Mesenchymal stem cell (in vitro differentiated cells and primary cell): ENCODE measurements around the gene FLAD1.

Source experiments
- DNase-seq: peaks from one replicate; pipeline ENCODE4 v3.0.0-alpha.2; 2013
- H2AFZ ChIP-seq: one replicate; pipeline ENCODE4 v1.6.1; 2013; ENCODE audit warnings: low read depth, mild to moderate bottlenecking, control low read depth, inconsistent platforms, low read length, moderate library complexity
- H2AK5ac ChIP-seq: 2 replicates; pipeline ENCODE4 v1.6.1; 2013; ENCODE audit warnings: low read length, moderate library complexity, mild to moderate bottlenecking, inconsistent platforms; ENCODE audit not compliant: severe bottlenecking
- H2BK120ac ChIP-seq: one replicate; pipeline ENCODE4 v1.6.1; 2013; ENCODE audit warnings: low read depth, mild to moderate bottlenecking, inconsistent platforms, low read length, moderate library complexity
- H2BK12ac ChIP-seq, 2 experiments: one replicate each; pipeline ENCODE4 v1.6.1; 2013; ENCODE audit warnings: inconsistent platforms in 2 of 2, low read length in 2 of 2, mild to moderate bottlenecking in 2 of 2, moderate library complexity in 2 of 2, control low read depth in 1 of 2
- H2BK15ac ChIP-seq: one replicate; pipeline ENCODE4 v1.6.1; 2013; ENCODE audit warnings: mild to moderate bottlenecking, low read depth, inconsistent platforms; ENCODE audit not compliant: poor library complexity, severe bottlenecking
- H2BK5ac ChIP-seq: 2 replicates; pipeline ENCODE4 v1.6.1; 2013; ENCODE audit warnings: low read depth, mild to moderate bottlenecking, low read length, control low read depth, inconsistent platforms; ENCODE audit not compliant: poor library complexity, severe bottlenecking
- H3K14ac ChIP-seq, 2 experiments: one replicate each; pipeline ENCODE4 v1.6.1; 2013; ENCODE audit warnings: inconsistent platforms in 2 of 2, low read length in 2 of 2, control low read depth in 1 of 2, mild to moderate bottlenecking in 1 of 2, moderate library complexity in 1 of 2
- H3K18ac ChIP-seq, 2 experiments: one replicate each; pipeline ENCODE4 v1.6.1; 2013; ENCODE audit warnings: inconsistent platforms in 2 of 2, low read length in 2 of 2, control low read depth in 1 of 2, low read depth in 1 of 2, mild to moderate bottlenecking in 1 of 2
- H3K23ac ChIP-seq, 2 experiments: one replicate each; pipeline ENCODE4 v1.6.1; 2013; ENCODE audit warnings: inconsistent platforms in 2 of 2, low read length in 2 of 2, mild to moderate bottlenecking in 2 of 2, moderate library complexity in 2 of 2, control low read depth in 1 of 2
- H3K27ac ChIP-seq: 2 replicates; pipeline ENCODE4 v1.5.1; 2013; ENCODE audit warnings: mild to moderate bottlenecking, moderate library complexity, low read length, control low read depth, inconsistent platforms; ENCODE audit not compliant: poor library complexity, severe bottlenecking
- H3K27me3 ChIP-seq, 2 experiments: 2 replicates each; pipeline versions ENCODE4 v1.6.1 to v1.7.0; 2013; ENCODE audit warnings: low read length in 2 of 2, mild to moderate bottlenecking in 2 of 2, moderate library complexity in 2 of 2, control low read depth in 1 of 2, inconsistent platforms in 1 of 2; ENCODE audit not compliant: control insufficient read depth in 1 of 2, insufficient read depth in 1 of 2
- H3K36me3 ChIP-seq, 2 experiments: 2 replicates each; pipeline versions ENCODE4 v1.6.1 to v1.7.0; 2013; ENCODE audit warnings: low read length in 2 of 2, control low read depth in 1 of 2, inconsistent platforms in 1 of 2, low read depth in 1 of 2, mild to moderate bottlenecking in 1 of 2; ENCODE audit not compliant: insufficient read depth in 2 of 2, control insufficient read depth in 1 of 2
- H3K4ac ChIP-seq, 2 experiments: one replicate each; pipeline ENCODE4 v1.6.1; 2013; ENCODE audit warnings: inconsistent platforms in 2 of 2, low read length in 2 of 2, mild to moderate bottlenecking in 2 of 2, moderate library complexity in 2 of 2, control low read depth in 1 of 2, low read depth in 1 of 2
- H3K4me1 ChIP-seq: 2 replicates; pipeline ENCODE4 v1.6.1; 2013; ENCODE audit warnings: low read depth, low read length, control low read depth; ENCODE audit not compliant: control insufficient read depth, insufficient read depth
- H3K4me2 ChIP-seq: 2 replicates; pipeline ENCODE4 v1.6.1; 2013; ENCODE audit warnings: low read length, mild to moderate bottlenecking, inconsistent platforms; ENCODE audit not compliant: poor library complexity, severe bottlenecking
- H3K4me3 ChIP-seq, 2 experiments: 2 replicates each; pipeline versions ENCODE4 v1.5.1 to v1.7.0; 2013; ENCODE audit warnings: low read length in 2 of 2, mild to moderate bottlenecking in 2 of 2, control low read depth in 1 of 2, low read depth in 1 of 2; ENCODE audit not compliant: insufficient read depth in 1 of 2
- H3K79me1 ChIP-seq: replicated peaks from 2 replicates; pipeline ENCODE4 v1.6.1; 2013; ENCODE audit warnings: mild to moderate bottlenecking, control low read depth, low read length, inconsistent platforms; ENCODE audit not compliant: poor library complexity, severe bottlenecking
- H3K9ac ChIP-seq: 2 replicates; pipeline ENCODE4 v1.7.0; 2013; ENCODE audit warnings: mild to moderate bottlenecking, low read length, moderate library complexity
- H3K9me3 ChIP-seq: 2 replicates; pipeline ENCODE4 v1.7.0; 2013; ENCODE audit warnings: mild to moderate bottlenecking, low read length; ENCODE audit not compliant: control insufficient read depth
- H4K8ac ChIP-seq: one replicate; pipeline ENCODE4 v1.6.1; 2013; ENCODE audit warnings: inconsistent platforms, mild to moderate bottlenecking, low read length, moderate library complexity
- H4K91ac ChIP-seq: one replicate; pipeline ENCODE4 v1.6.1; 2013; ENCODE audit warnings: mild to moderate bottlenecking, low read length, inconsistent platforms
- WGBS: methylation state at CpG from one replicate; pipeline ENCODE4 v1.1.7; 2013; ENCODE audit warnings: mixed read lengths; 5-methylcytosine and 5-hydroxymethylcytosine counted together

FLAD1 gene

DNA sequence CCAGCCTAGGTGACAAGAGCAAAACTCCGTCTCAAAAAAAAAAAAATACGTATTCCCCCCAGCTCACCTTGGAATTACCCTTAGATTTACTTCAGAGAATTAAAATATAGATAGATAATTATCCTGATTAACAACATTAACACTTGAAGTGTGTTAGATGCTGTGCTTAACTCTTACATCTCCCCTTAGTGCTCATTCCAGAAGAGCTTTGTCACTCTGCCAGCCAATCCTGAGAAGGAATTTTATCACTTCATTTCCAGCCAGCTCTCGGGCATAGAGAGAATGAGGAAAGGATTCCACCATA, 11.0 kb upstream of the FLAD1 start:
- WGBS: no CpG with 5 or more reads among the region's 3 CpGs
- no peak overlapping the region for H3K14ac ChIP-seq

DNA sequence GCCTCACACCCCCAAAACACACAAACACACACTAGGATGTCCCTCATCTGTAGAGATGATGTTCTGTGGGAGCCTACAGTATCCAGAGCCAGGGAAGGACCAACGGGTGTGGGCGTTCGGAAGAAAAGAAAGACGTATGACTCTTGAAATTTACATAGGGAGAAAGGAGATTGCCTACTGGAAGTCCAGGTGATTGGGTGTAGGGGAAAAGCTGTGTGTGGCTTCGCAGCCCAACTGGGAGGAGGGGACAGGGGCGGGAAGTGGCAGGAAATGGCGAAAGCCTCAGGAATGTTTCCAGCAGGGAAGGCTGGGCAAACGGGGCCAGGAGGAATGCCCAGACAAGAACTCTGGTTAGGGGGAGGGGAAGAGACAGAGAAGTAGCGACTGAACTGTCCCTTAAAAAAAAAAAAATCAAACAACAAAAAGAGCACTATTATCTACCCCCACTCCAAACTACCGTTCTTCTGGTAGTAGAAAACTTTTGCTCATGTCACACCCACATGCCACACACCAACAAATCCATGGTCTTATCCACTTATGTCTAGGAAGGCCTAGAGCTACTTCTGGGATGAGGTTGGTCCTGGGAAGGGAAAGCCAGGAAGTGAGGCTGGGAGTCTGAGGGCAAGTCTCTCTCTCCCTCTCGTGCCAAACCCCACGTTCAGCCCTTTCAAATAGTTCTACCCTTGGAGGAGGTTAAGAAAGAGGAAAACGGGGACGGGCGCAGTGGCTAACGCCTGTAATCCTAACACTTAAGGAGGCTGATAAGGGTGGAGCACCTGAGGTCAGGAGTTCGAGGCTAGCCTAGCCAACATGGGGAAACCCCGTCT, 10.4 kb upstream of the FLAD1 start:
- H2BK12ac ChIP-seq: peak overlapping the region; percentile 15 to 94
- H3K79me1 ChIP-seq: no peaks in the 10 kb centered on the region
- peak overlapping the region; percentile 100 for H3K27ac ChIP-seq
- H3K9ac ChIP-seq: peak overlapping the region; percentile 98
- H2BK5ac ChIP-seq: peak overlapping the region; percentile 92
- peak overlapping the region; percentile 64 for H3K4me2 ChIP-seq
- H3K4me3 ChIP-seq: peak overlapping the region in 1 of 2 experiments; percentile 85
- H3K23ac ChIP-seq: peak overlapping the region in 1 of 2 experiments; percentile 31
- H2AK5ac ChIP-seq: peak overlapping the region; percentile 100
- WGBS: 4% methylated on average over 11 of the region's 18 CpGs
- DNase-seq: peak; percentile 97
- H3K27me3 ChIP-seq: no peaks in the 10 kb centered on the region
- H3K36me3 ChIP-seq: peaks cover 9 to 10% of the 10 kb centered on the region in 2 experiments
- peak overlapping the region; percentile 30 for H2BK15ac ChIP-seq
- H3K4me1 ChIP-seq: peaks cover 22% of the 10 kb centered on the region
- peak overlapping the region; percentile 93 to 98 for H3K18ac ChIP-seq
- H3K4ac ChIP-seq: peak overlapping the region; percentile 51 to 97
- peak overlapping the region; percentile 91 for H4K91ac ChIP-seq
- H4K8ac ChIP-seq: peak overlapping the region; percentile 93
- no peak overlapping the region for H2AFZ ChIP-seq
- no peaks in the 10 kb centered on the region for H3K9me3 ChIP-seq
- H3K14ac ChIP-seq: peak overlapping the region in 1 of 2 experiments; percentile 89
- peak overlapping the region; percentile 69 for H2BK120ac ChIP-seq

More for the DNA sequence above, 11.0 kb upstream of the FLAD1 start:
- Histone ChIP-seq H2BK120ac (peak overlapping the region; percentile 8), H2AFZ (no peak overlapping the region), H2AK5ac (peak overlapping the region; percentile 62), H4K91ac (peak overlapping the region; percentile 34), H3K27me3 (no peaks in the 10 kb centered on the region), H2BK5ac (peak overlapping the region; percentile 3), H3K4me1 (peaks cover 27% of the 10 kb centered on the region), H3K9ac (peak overlapping the region; percentile 98), H3K27ac (peak overlapping the region; percentile 100), H3K4me2 (peak overlapping the region; percentile 53), H4K8ac (peak overlapping the region; percentile 8), H3K18ac (peak overlapping the region; percentile 49 to 94), H3K79me1 (no peaks in the 10 kb centered on the region), H3K36me3 (peaks cover 15 to 16% of the 10 kb centered on the region in 2 experiments), H3K23ac (no peak overlapping the region), H2BK12ac (peak overlapping the region; percentile 15 to 94), H3K4ac (peak overlapping the region in 1 of 2 experiments; percentile 79), H2BK15ac (peak overlapping the region; percentile 15), H3K4me3 (peak overlapping the region in 1 of 2 experiments; percentile 85), H3K9me3 (no peaks in the 10 kb centered on the region)
- no peak for DNase-seq

DNA sequence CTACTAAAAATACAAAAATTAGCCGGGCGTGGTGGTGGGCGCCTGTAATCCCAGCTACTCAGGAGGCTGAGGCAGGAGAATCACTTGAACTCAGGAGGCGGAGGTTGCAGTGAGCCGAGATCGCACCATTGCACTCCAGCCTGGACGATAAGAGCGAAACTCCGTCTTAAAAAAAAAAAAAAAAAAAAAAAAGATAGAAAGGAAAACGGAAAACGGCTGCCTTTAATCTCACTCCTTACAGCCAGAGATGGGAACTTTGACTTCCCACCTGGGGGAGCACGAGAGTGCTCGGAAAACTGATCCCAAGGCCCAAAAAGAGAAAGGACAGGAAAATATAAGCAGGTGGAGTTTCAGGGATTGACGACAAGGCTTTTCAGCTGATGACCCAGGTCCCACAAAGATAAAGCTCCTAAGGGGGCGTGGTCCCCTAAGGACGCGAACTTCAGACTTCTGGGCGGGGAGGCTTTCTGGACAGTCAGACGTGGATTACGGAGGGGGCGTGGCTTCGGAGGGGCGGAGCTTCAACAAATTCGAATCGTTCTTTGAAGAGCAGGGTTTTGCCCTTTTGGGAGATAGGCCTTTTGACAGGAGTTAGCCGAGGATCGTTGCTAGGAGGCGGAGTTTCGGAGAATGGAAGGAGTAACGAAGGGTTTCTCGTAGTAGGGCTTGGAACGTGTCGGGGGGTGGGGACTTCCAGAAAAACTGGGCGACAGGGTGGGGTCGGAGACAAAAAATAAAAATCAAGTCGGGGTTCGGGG, 9.6 kb upstream of the FLAD1 start:
- DNase-seq: peak; percentile 99
- H2AFZ ChIP-seq: no peak overlapping the region
- H3K27ac ChIP-seq: peak overlapping the region; percentile 100
- no peak overlapping the region for H3K23ac ChIP-seq
- no peak overlapping the region for H3K14ac ChIP-seq
- peak overlapping the region; percentile 57 for H4K8ac ChIP-seq
- peaks cover 2 to 7% of the 10 kb centered on the region in 2 experiments for H3K36me3 ChIP-seq
- peak overlapping the region; percentile 86 for H3K4me2 ChIP-seq
- H3K79me1 ChIP-seq: no peaks in the 10 kb centered on the region
- H2BK120ac ChIP-seq: peak overlapping the region; percentile 87
- peak overlapping the region; percentile 95 for H2BK5ac ChIP-seq
- H3K27me3 ChIP-seq: no peaks in the 10 kb centered on the region
- H3K18ac ChIP-seq: peak overlapping the region; percentile 28 to 96
- no peaks in the 10 kb centered on the region for H3K9me3 ChIP-seq
- peak overlapping the region; percentile 83 to 85 for H3K4ac ChIP-seq
- H4K91ac ChIP-seq: peak overlapping the region; percentile 78
- H2AK5ac ChIP-seq: peak overlapping the region; percentile 95
- under 1% methylated on average over 26 of the region's 37 CpGs for WGBS
- no peak overlapping the region for H2BK12ac ChIP-seq
- peak overlapping the region; percentile 98 for H3K9ac ChIP-seq
- peak overlapping the region; percentile 15 for H2BK15ac ChIP-seq
- H3K4me1 ChIP-seq: peaks cover 15% of the 10 kb centered on the region
- peak overlapping the region; percentile 76 to 85 for H3K4me3 ChIP-seq
